Activated T-cell treated with anti-CD3 and anti-CD28 coated beads, Interleukin-2, amount 50 U/mL, for 4 hours (primary cell): ENCODE measurements around the gene DUSP15. TPM values are rescaled to one million over a fixed set of nuclear protein-coding genes. Genes with fewer than 3 reads are reported as not detected.
"Not testable (repeated sequence)": the region's sequence is repeated elsewhere in the genome, so short reads cannot be mapped to it uniquely, and the experiment has no call there.

Source experiments
- ATAC-seq, 2 donors: fragments of 200-7000 bp; cut with Tn5 transposase; one replicate each; pipeline ENCODE4 v1.10.0; 2021
- DNase-seq: peaks from one replicate; pipeline ENCODE4 v3.0.0-alpha.2; 2020
- H3K27me3 Mint-ChIP-seq: one replicate; pipeline ENCODE4 v1.8.0; 2021; ENCODE audit warnings: low read depth, mixed read lengths
- H3K36me3 Mint-ChIP-seq: one replicate; pipeline ENCODE4 v1.8.0; 2022; ENCODE audit warnings: mixed read lengths; ENCODE audit not compliant: insufficient read depth
- H3K4me1 Mint-ChIP-seq: one replicate; pipeline ENCODE4 v1.8.0; 2021; ENCODE audit warnings: low read depth, mixed read lengths
- H3K4me3 Mint-ChIP-seq: one replicate; pipeline ENCODE4 v1.8.0; 2021; ENCODE audit warnings: mild to moderate bottlenecking, moderate library complexity, mixed read lengths
- H3K9me3 Mint-ChIP-seq: one replicate; pipeline ENCODE4 v1.8.0; 2021; ENCODE audit warnings: mixed read lengths
- total RNA-seq, 3 donors: library from RNA; stranded (reverse); gene quantifications; one replicate each; pipeline ENCODE4 v1.2.1, GENCODE V29; 2021

Gene DUSP15
- total RNA-seq, 3 donors from 2014 or later = not detected

DNA sequence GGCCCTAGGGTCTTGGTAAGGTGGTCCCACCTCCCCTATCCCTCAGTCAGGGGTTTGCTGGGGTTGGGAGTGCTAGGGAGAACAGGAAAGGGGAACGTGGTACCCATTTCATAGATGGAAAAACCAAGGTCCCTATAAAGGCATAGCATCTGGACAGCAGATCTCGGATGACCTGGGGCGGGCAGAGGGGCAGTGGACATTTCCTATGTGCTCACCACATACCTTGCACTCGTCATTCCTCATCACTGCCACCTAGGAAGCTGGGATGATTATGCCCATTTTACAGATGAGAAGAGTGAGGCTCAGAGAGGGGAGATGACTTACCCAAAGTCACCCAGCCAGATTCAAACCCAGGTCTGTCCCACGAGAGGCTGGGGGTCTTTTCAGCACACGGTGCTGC, 39.1 kb downstream of the DUSP15 start:
- peaks cover 3% of the 10 kb centered on the region for H3K4me1 Mint-ChIP-seq
- H3K36me3 Mint-ChIP-seq = no peaks in the 10 kb centered on the region
- DNase-seq = no peak
- H3K27me3 Mint-ChIP-seq = no peaks in the 10 kb centered on the region
- no peak for ATAC-seq
- H3K9me3 Mint-ChIP-seq = no peaks in the 10 kb centered on the region
- H3K4me3 Mint-ChIP-seq = no peak overlapping the region

DNA sequence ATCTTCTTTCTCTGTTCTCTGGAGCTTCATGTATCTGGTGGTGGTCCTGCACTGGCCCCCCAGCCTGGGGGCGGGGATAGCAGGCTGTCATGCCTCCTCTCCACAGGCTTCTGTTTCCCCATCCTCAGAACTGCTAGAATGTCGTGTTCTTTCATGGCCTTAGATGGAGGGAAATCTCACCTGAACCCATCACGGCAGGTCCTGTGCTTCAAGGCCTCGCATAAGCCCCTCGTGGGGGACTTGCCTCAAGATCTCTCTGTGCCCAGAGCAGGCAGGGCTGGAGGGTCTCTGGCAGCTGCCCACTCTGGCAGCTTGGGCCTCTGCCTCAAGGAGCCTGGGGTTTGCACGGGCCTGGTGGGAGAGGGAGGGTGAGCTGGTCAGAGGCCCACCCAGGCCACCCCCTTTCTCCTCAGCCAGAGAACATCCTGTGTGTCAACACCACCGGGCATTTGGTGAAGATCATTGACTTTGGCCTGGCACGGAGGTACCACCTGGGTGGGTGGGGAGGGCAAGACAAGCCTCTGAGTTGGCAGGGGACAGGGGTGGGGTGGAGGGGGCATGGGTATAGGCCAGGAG, 39.8 kb downstream of the DUSP15 start:
- ATAC-seq (no peak), DNase-seq (no peak)
- no peak overlapping the region for H3K4me3 Mint-ChIP-seq
- no peaks in the 10 kb centered on the region for H3K9me3 Mint-ChIP-seq
- H3K4me1 Mint-ChIP-seq = no peaks in the 10 kb centered on the region
- no peaks in the 10 kb centered on the region for H3K27me3 Mint-ChIP-seq
- H3K36me3 Mint-ChIP-seq = no peaks in the 10 kb centered on the region

DNA sequence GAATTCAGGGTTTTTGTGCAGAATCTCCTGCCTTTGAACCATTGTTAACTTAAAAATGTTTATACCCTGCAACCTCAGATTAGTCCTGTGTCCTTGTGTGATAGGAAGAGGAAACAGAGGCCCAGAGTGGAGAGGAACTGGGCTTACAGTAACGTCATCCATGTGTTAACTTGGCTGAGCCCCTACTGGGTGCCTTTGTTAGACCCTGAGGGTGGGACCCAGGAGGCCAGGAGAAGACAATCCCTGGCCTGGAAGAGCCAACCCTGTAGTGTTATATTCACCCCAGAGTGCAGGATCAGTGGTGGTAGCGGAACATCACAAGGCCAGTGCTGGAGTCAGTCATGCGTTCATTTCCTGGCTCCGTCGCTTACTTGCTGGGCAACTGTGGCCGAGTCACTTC, 40.6 kb downstream of the DUSP15 start:
- Mint-ChIP-seq H3K9me3 (no peaks in the 10 kb centered on the region), H3K27me3 (no peaks in the 10 kb centered on the region), H3K36me3 (no peaks in the 10 kb centered on the region), H3K4me3 (no peak overlapping the region), H3K4me1 (no peaks in the 10 kb centered on the region)
- ATAC-seq (no peak), DNase-seq (no peak)

DNA sequence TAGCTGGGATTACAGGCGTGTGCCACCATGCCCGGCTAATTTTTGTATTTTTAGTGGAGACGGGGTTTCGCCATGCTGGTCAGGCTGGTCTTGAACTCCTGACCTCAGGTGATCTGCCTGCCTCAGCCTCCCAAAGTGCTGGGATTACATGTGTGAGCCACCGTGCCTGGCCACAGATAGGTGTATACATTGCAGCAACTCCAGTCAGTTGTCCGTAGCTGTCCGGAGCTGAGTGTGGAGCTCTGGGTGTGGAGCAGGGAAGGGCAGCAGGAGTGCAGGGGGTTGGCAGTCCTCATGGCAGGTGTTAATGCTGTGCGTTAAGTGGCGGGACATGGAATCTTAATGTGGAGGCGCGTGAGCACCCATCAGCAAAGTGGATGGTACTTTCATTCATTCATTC, 42.3 kb downstream of the DUSP15 start:
- not testable (repeated sequence) for H3K36me3 Mint-ChIP-seq, ATAC-seq, H3K9me3 Mint-ChIP-seq, H3K4me3 Mint-ChIP-seq, H3K27me3 Mint-ChIP-seq, DNase-seq, H3K4me1 Mint-ChIP-seq

DNA sequence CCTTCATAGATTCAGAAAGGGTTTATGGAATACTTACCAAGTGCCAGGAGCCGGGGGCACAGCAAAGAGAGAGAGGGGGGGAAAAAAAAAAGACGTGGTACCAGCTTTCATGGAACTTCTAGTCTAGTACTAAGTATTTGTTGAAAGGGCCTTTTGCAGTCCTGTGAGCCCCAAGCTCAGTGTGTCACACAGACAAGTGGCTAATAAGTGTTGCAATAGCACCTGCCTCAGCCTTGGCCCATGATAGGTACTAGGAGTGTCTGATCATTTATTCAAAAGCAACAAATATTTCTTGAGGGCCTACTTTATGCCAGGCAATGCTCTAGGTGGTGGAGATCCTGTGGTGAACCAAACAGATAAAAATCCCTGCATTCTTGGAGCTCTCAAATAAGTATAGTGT, 43.3 kb downstream of the DUSP15 start:
- no peaks in the 10 kb centered on the region for H3K27me3 Mint-ChIP-seq
- ATAC-seq = no peak
- H3K4me1 Mint-ChIP-seq = peaks cover 2% of the 10 kb centered on the region
- no peak overlapping the region for H3K4me3 Mint-ChIP-seq
- no peaks in the 10 kb centered on the region for H3K36me3 Mint-ChIP-seq
- no peaks in the 10 kb centered on the region for H3K9me3 Mint-ChIP-seq
- no peak for DNase-seq

DNA sequence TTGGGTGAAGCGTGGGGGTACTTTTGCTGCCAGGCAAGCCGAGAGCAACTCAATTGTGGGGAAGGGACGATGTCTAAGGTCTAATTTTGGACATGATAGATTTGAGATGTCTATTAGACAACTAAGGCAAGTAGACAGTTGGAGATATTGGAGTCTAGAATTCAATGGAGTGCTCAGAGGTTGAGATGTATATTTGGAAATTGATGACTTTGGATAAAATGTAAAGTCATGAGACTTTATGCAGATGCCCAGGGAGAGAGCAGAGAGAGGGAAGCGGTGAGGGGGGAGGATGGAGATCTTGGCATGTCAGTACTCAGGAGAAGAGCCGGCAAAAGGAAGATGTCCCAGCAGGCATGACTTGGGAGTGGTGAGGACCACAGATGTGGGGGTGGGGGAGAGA, 44.3 kb downstream of the DUSP15 start:
- Mint-ChIP-seq H3K9me3 (no peaks in the 10 kb centered on the region), H3K27me3 (no peaks in the 10 kb centered on the region), H3K36me3 (no peaks in the 10 kb centered on the region), H3K4me1 (peaks cover 2% of the 10 kb centered on the region), H3K4me3 (no peak overlapping the region)
- ATAC-seq = no peak
- DNase-seq = no peak

DNA sequence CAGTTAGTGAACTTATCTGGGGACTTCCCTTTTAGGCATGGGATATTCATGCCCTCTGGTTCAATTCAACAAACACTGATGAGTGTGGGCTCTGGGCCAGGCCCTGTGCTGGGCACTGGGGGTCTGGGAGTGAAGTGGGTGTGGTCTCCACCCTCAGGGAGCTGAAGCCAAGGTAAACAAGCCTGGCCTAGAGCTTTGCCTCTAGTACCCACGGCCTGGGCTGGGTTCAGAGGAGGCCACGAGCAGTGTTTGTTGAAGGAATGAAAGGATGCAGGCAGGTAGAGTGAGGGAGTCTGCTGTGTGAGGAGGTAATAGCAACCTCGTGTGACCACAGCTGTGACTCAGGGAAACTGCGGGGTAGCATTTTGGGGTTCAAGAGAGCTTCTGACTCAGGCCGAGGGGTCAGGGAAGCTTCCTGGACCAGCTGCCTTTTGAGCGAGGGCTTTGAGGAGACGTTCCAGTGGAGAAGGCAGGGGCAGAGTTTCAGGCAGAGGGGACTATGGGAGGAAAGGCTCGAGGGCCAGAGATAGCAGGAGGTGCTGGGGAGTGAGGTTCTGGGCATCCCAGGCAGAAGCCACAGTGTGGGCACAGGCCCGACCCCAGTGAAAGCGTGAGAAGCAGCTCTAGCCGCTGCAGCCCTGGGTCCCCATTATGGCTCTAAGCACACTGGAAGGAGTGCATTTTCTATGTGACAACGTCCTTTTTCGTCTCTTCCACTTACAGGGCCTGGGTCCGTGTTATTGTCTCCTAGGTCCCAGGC, 45.6 kb downstream of the DUSP15 start:
- ATAC-seq = no peak
- Mint-ChIP-seq H3K4me1 (peaks cover 2% of the 10 kb centered on the region), H3K4me3 (no peak overlapping the region), H3K36me3 (no peaks in the 10 kb centered on the region), H3K9me3 (no peaks in the 10 kb centered on the region), H3K27me3 (no peaks in the 10 kb centered on the region)
- DNase-seq = no peak

DNA sequence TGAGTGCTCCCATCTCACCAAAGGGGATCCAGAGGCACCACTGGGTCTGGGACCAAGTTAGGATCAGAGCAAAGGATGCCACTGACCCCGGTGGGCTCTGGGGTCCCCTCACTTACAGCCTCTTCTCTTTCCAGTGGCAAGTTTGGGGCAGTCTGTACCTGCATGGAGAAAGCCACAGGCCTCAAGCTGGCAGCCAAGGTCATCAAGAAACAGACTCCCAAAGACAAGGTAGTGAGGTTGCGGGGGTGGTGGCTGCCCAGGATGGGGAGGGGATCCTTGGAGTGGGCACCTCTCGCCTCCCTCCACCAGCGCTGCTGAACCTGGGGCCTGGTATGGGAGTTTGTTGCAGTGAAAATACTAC, 46.2 kb downstream of the DUSP15 start:
- no peak for ATAC-seq
- H3K9me3 Mint-ChIP-seq = no peaks in the 10 kb centered on the region
- H3K4me1 Mint-ChIP-seq = peaks cover 2% of the 10 kb centered on the region
- no peak for DNase-seq
- H3K4me3 Mint-ChIP-seq = no peak overlapping the region
- H3K27me3 Mint-ChIP-seq = no peaks in the 10 kb centered on the region
- no peaks in the 10 kb centered on the region for H3K36me3 Mint-ChIP-seq

DNA sequence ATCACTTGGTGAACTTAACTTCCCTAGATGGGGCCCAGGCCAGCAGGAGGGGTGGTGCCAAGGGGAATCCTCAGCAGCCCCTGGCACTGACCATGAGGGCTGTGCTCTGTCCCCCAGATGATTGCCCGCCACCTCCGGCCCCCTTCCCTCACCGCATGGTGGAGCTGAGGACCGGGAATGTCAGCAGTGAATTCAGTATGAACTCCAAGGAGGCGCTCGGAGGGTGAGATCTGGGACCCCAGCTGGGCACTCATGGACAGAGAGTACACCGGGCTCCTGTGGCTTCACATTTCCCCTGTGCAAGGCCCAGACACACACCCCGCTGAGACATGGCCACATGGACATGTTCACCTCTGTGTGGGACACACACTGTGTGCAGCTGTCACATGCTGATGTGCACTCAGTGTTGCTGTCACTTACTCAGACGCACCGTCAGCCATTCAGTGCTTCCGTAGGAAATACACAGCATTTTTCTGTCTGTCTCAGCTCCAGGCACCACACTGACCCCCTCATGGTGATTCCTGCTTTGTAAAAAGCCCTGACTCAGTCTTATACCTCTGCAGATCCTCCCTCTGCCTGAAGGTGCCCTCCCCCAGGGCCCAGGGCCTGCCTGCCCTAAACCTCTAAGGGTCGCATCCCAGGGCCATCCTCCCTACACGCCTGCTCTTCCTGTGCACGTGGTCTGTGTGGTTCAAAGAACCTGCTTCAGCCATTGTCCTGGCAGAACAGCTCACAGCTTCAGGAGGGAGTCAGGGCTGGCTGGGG, 46.8 kb downstream of the DUSP15 start:
- Mint-ChIP-seq H3K4me3 (no peak overlapping the region), H3K4me1 (peaks cover 2% of the 10 kb centered on the region), H3K36me3 (no peaks in the 10 kb centered on the region), H3K27me3 (no peaks in the 10 kb centered on the region), H3K9me3 (no peaks in the 10 kb centered on the region)
- DNase-seq (no peak), ATAC-seq (no peak)

DNA sequence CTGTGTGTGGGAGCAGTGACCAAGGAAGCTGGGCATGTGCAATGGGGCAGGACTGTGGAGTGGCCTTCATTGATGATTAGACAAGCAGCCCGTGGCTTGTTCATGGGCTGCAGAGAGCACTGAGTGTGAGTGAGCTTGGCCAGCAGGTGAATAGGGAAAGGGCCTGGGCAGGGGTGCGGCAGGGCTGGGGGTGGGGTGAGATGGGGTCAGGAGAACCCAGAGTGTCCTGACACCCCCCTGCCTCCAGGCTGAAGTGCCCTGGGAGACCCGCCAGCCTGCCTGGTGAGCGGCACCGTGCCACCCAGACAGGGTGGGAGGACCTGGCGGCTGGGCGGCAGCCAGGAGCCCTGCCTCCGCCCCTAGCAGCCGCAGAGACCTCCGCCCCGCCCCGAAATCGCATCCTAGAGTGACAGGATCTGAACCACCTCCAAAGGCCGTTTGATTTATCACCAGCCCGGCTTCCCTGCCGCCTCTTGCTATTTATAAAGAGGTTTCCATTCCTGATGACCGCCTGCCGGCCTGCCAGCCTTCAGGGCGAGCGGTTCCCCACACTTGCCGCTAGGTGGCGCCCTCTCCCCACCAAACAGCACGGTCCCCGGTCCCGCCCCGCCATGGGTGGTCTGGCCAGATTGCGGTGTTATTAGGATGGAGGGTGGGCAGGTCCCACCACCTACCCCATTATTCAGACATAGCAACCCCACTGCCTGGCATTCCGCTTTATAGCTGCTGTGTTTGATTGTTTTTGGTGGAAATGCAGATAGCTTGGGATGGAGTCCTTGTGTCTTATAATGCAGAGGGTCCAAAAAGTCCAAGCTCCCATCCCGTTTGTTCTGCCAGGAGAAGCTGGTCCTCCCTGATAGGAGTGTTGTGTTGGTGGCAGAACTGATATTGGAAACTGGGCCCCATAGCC, 47.7 kb downstream of the DUSP15 start:
- H3K4me1 Mint-ChIP-seq = peaks cover 2% of the 10 kb centered on the region
- no peaks in the 10 kb centered on the region for H3K36me3 Mint-ChIP-seq
- DNase-seq (peak; percentile 74), ATAC-seq (peak; percentile 86 to 91)
- no peaks in the 10 kb centered on the region for H3K27me3 Mint-ChIP-seq
- no peaks in the 10 kb centered on the region for H3K9me3 Mint-ChIP-seq
- no peak overlapping the region for H3K4me3 Mint-ChIP-seq

DNA sequence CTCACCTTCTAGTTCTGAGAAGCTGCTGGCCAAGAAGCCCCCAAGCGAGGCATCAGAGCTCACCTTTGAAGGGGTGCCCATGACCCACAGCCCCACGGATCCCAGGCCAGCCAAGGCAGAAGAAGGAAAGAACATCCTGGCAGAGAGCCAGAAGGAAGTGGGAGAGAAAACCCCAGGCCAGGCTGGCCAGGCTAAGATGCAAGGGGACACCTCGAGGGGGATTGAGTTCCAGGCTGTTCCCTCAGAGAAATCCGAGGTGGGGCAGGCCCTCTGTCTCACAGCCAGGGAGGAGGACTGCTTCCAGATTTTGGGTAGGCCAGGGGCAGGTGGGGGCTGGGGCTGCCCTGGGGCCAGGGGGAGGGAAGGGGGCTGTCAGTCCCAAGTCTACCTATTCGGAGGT, 48.9 kb downstream of the DUSP15 start:
- no peaks in the 10 kb centered on the region for H3K9me3 Mint-ChIP-seq
- H3K4me3 Mint-ChIP-seq = no peak overlapping the region
- DNase-seq = no peak
- no peaks in the 10 kb centered on the region for H3K36me3 Mint-ChIP-seq
- peaks cover 2% of the 10 kb centered on the region for H3K4me1 Mint-ChIP-seq
- ATAC-seq = no peak
- H3K27me3 Mint-ChIP-seq = no peaks in the 10 kb centered on the region

DNA sequence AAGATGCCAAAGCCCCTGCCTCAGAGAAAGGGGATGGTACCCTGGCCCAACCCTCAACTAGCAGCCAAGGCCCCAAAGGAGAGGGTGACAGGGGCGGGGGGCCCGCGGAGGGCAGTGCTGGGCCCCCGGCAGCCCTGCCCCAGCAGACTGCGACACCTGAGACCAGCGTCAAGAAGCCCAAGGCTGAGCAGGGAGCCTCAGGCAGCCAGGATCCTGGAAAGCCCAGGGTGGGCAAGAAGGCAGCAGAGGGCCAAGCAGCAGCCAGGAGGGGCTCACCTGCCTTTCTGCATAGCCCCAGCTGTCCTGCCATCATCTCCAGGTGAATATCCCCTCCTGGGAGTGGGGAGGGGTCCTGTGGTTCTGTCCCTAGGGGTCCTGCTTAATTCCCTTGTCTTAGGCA, 50.1 kb downstream of the DUSP15 start:
- no peak for ATAC-seq
- no peak for DNase-seq
- Mint-ChIP-seq H3K36me3 (no peaks in the 10 kb centered on the region), H3K4me1 (peaks cover 2% of the 10 kb centered on the region), H3K27me3 (no peaks in the 10 kb centered on the region), H3K9me3 (no peaks in the 10 kb centered on the region), H3K4me3 (no peak overlapping the region)

DNA sequence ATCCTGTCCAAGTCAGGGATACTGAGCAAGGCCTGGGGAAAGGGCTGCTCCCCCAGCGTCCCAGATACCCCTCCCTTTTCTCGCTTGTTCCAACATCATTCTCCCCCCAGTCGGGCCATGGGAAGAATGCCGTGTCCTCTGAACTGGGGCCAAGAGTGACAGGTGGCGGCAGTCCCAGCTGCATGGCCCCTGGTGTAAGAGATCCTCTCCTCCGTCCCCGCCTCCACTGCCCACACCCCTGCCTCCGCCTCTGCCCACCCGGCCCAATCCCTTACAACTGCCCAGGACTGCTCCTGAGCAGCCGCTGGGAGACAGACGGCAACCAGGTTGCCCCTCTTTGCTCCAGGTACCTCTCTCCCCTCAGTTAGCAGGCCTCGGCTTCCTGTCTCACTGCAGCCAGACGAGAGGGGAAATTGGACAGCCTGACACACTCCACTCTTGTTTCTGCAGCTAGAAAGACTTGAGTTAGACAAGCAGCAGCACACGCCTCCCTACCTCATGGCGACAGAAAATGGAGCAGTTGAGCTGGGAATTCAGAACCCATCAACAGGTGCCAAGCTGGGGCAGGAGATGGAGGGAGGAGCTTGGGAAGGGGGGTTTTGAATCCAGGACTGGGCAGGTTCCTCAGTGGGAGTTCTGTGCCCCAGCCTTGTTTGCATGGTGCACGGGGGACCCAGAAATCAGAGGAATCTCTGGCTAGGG, 51.1 kb downstream of the DUSP15 start, which contains the start of gene MYLK2:
Gene MYLK2, plus strand, starts transcription at position 274 of the 702 bp plus-strand sequence. Its CDS starts 225 bp downstream, at position 499.
- no peak within 1 kb of the TSS for H3K4me3 Mint-ChIP-seq
- H3K4me1 Mint-ChIP-seq = peaks cover 2% of the 10 kb centered on the region
- H3K27me3 Mint-ChIP-seq = no peaks in the 10 kb centered on the region
- H3K9me3 Mint-ChIP-seq = no peaks in the 10 kb centered on the region
- ATAC-seq (no peak), DNase-seq (no peak)
- H3K36me3 Mint-ChIP-seq = no peaks in the 10 kb centered on the region
